Tibial artery (tissue), 4 donors: ENCODE data around the gene ETS2.

Source experiments
- DNase-seq, 2 donors: peaks; one replicate each; pipeline ENCODE4 v3.0.0-alpha.2; 2019
- H3K27ac ChIP-seq, 2 donors: fragments of 200-600 bp; sonication (generic) in 1 of 2; 1 replicate in 1 of 2; 2 replicates in 1 of 2; pipeline ENCODE4 v1.5.1; 2018 to 2019; ENCODE audit warnings: mild to moderate bottlenecking in 1 of 2
- H3K27me3 ChIP-seq, 2 donors: fragments of 200-600 bp; sonication (generic) in 1 of 2; one replicate each; pipeline versions ENCODE4 v1.5.1 to v1.6.0; 2016 to 2019
- H3K36me3 ChIP-seq, 3 donors: fragments of 200-600 bp; sonication (generic) in 2 of 3; one replicate each; pipeline ENCODE4 v1.5.1; 2016 to 2019; ENCODE audit warnings: mild to moderate bottlenecking in 2 of 3
- H3K4me1 ChIP-seq, 4 donors: fragments of 200-600 bp; sonication (generic) in 2 of 4; 1 replicate in 3 of 4; 2 replicates in 1 of 4; pipeline ENCODE4 v1.5.1; 2016 to 2019
- H3K4me3 ChIP-seq, 2 donors: fragments of 200-600 bp; sonication (generic) in 1 of 2; 1 replicate in 1 of 2; 2 replicates in 1 of 2; pipeline ENCODE4 v1.5.1; 2018 to 2019; ENCODE audit warnings: mild to moderate bottlenecking in 2 of 2
- H3K9me3 ChIP-seq, 3 donors: fragments of 200-600 bp; sonication (generic) in 1 of 3; one replicate each; pipeline ENCODE4 v1.5.1; 2016 to 2019
- CTCF ChIP-seq, 2 experiments: fragments of 200-600 bp in 1 of 2; fragments of 450-650 bp in 1 of 2; IDR thresholded peaks; one replicate each; pipeline ENCODE4 v1.5.1; 2017 to 2019; ENCODE audit warnings: antibody characterized with exemption in 2 of 2, mild to moderate bottlenecking in 1 of 2, moderate library complexity in 1 of 2
- intact Hi-C: fragments of 100-400 bp; cut with DNase I; formaldehyde crosslinking; loops from one replicate; pipeline ENCODE4 v1.15.0; 2023; ENCODE audit warnings: low total_unique reads

Gene ETS2

DNA sequence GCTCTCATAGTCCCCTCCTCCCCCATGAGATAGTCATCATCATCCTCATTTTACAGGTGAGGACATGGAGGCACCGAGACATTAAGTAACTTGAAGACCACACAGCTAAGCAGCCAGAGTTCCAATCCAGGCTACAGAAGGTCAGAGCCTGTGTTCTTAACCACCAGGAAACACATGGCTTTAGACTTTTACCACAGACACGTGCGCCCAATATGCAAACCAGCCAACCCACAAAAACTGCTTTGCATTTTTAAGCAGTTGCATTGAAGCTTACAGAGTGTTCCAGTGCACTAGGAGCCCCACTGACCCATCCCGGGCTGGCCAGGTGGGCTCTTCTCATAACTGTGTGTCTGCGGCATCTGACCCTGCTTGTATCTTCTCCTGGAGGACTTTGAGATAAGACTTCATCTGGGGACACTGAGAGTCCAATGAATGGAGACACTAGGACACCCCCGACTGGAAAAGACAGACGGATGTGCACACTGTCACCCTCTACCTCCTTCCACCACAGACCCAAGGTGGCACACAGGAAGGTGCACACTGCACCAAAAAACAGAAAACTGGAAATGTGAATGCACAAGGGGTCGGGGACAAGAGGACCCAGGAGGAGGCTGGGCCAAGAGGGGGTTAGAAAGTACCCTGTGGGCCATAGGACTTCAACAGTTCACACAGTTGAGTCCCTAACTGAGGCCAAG, 56.4 kb downstream of the ETS2 start:
- Histone ChIP-seq H3K4me1 (no peaks in the 10 kb centered on the region), H3K4me3 (no peak overlapping the region), H3K9me3 (no peaks in the 10 kb centered on the region), H3K27me3 (no peaks in the 10 kb centered on the region), H3K36me3 (no peaks in the 10 kb centered on the region), H3K27ac (no peak overlapping the region)
- intact Hi-C loops: no loop called here
- no peak for TF ChIP-seq CTCF (IDR thresholded peaks at IDR 0.05)
- DNase-seq: no peak

- DNase-seq: no peak
- Histone ChIP-seq H3K36me3 (no peaks in the 10 kb centered on the region), H3K27ac (no peak overlapping the region), H3K4me1 (no peaks in the 10 kb centered on the region), H3K9me3 (no peaks in the 10 kb centered on the region), H3K4me3 (no peak overlapping the region), H3K27me3 (no peaks in the 10 kb centered on the region)
- intact Hi-C loops: no loop called here
- TF ChIP-seq CTCF (IDR thresholded peaks at IDR 0.05): no peak
Observed at GRCh38 chr21:38863291-38863690, 57.6 kb downstream of the ETS2 start.

DNA sequence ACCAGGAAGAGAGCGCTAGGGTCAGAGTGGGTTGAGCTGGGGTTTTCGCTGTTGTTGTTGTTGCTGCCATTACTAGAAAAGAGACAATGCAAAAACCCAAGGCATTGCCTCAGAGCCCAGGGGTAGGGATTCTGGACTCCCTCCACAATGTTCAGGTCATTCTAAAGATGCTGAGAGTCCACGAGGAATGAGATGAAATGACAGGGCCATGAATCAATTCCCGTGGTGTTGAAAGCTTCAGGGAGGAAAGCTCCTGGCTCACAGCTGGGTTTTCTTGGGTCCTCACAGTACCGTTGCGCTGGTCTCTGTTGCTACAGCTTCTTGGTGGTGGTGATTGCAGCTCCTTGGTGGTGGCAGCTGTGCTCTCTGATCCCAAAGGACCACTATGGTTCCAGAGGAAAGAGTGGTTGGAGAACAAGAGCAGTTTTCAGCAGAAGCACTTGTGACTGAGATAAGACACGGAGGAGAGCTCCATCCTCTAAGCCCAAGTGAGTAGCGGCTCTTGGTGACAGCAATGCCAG, 58.2 kb downstream of the ETS2 start:
- no peak overlapping the region for H3K4me3 ChIP-seq
- TF ChIP-seq CTCF (IDR thresholded peaks at IDR 0.05): no peak
- H3K9me3 ChIP-seq: no peaks in the 10 kb centered on the region
- no peak overlapping the region for H3K27ac ChIP-seq
- H3K4me1 ChIP-seq: no peaks in the 10 kb centered on the region
- H3K27me3 ChIP-seq: no peaks in the 10 kb centered on the region
- no peak for DNase-seq
- intact Hi-C loops: no loop called here
- no peaks in the 10 kb centered on the region for H3K36me3 ChIP-seq

- no peak overlapping the region for H3K27ac ChIP-seq
- no peaks in the 10 kb centered on the region for H3K4me1 ChIP-seq
- no peak overlapping the region for H3K4me3 ChIP-seq
- no peak for DNase-seq
- H3K36me3 ChIP-seq: no peaks in the 10 kb centered on the region
- H3K9me3 ChIP-seq: no peaks in the 10 kb centered on the region
- no peaks in the 10 kb centered on the region for H3K27me3 ChIP-seq
- intact Hi-C loops: no loop called here
- TF ChIP-seq CTCF (IDR thresholded peaks at IDR 0.05): no peak
Observed at GRCh38 chr21:38864964-38865363, 59.2 kb downstream of the ETS2 start.

- intact Hi-C loops: no loop called here
- TF ChIP-seq CTCF (IDR thresholded peaks at IDR 0.05): no peak
Observed at GRCh38 chr21:38869196-38869595, 63.5 kb downstream of the ETS2 start.

More at GRCh38 chr21:38869196-38869595, 63.5 kb downstream of the ETS2 start:
- no peak overlapping the region for H3K27ac ChIP-seq
- H3K4me1 ChIP-seq: no peaks in the 10 kb centered on the region
- no peak overlapping the region for H3K4me3 ChIP-seq
- H3K36me3 ChIP-seq: no peaks in the 10 kb centered on the region
- DNase-seq: peak in 1 of 2 donors; percentile 48
- no peaks in the 10 kb centered on the region for H3K9me3 ChIP-seq
- no peaks in the 10 kb centered on the region for H3K27me3 ChIP-seq
